Upper lobe of right lung (tissue), 1 donor: Measurements from ENCODE around the gene CD40LG. TPM values are rescaled to one million over a fixed set of nuclear protein-coding genes. Genes with fewer than 3 reads are reported as not detected.

Experiments
- ATAC-seq: fragments of 200-7000 bp; cut with Tn5 transposase; one replicate; pipeline ENCODE4 v1.9.1; 2020; ENCODE audit warnings: mild to moderate bottlenecking, moderate library complexity
- DNase-seq: peaks from one replicate; pipeline ENCODE4 v3.0.0-alpha.2; 2020
- H3K27ac ChIP-seq: fragments of 200-600 bp; one replicate; pipeline ENCODE4 v1.8.0; 2022
- H3K27me3 ChIP-seq: fragments of 200-600 bp; one replicate; pipeline ENCODE4 v1.8.0; 2022; ENCODE audit warnings: mild to moderate bottlenecking
- H3K36me3 ChIP-seq: fragments of 200-600 bp; one replicate; pipeline ENCODE4 v1.8.0; 2022
- H3K4me1 ChIP-seq: fragments of 200-600 bp; one replicate; pipeline ENCODE4 v1.8.0; 2022
- H3K4me3 ChIP-seq: fragments of 200-600 bp; one replicate; pipeline ENCODE4 v1.8.0; 2022; ENCODE audit warnings: mild to moderate bottlenecking
- H3K9me3 ChIP-seq: fragments of 200-600 bp; one replicate; pipeline ENCODE4 v1.8.0; 2022
- intact Hi-C: fragments of 100-400 bp; cut with DNase I; formaldehyde crosslinking; loops from one replicate; pipeline ENCODE4 v1.11.0; 2022
- total RNA-seq: library from RNA; stranded (reverse); fragmentation: NEBNext Ultra II Directional; extraction: Animal tissue kit (Norgen Biotek cat#: 25700); gene quantifications from one replicate; pipeline ENCODE4 v1.2.1, GENCODE V29; 2021
- TF ChIP-seq, protein P1 (sequence below): fragments of 200-600 bp; IDR thresholded peaks from one replicate; pipeline ENCODE4 v1.8.0; 2022; ENCODE audit warnings: antibody characterized with exemption
- donor health status: DM: no; HTN: yes; CAD: no; lungs with severe emphysema.

The CD40LG gene
- total RNA-seq, 1 donor from 2014 or later, result 1.6 TPM

DNA sequence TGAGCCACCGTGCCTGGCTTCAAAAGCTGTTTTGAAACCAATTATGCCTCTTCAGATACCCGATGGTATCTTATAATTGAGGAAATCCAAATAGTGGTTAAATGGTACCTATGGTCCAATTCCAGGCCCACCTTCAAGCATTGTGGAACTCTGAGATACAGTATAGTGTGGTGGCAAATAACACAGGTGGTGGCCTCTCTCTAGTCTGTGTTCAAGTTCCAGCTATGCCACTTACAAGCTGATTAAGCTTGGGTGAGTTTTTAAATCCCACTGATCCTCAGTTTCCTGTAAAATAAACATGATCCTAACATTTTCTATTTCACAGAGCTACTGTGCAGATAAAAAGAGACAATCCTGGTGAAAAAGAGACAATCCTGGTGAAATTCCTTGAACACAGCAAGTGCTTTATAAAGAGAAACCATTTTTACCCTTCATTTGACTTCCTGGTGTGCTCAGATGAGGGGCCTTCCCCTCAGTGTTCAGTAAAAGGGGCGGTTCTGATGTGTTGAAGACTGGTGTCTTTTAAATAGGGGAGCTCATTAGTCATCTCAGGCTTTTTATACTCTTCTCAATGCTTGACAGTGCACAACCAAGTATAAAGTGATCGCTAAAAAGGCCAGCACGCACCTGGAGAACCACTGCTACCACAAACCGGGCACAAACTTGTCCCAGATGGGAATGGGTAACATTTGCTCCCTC is 30.8 kb upstream of the CD40LG start:
- DNase-seq (no peak), ATAC-seq (no peak)
- H3K27me3 ChIP-seq, result no peaks in the 10 kb centered on the region
- H3K36me3 ChIP-seq, result no peaks in the 10 kb centered on the region
- no peaks in the 10 kb centered on the region for H3K4me1 ChIP-seq
- intact Hi-C loops, result no loop called here
- no peak overlapping the region for H3K4me3 ChIP-seq
- TF ChIP-seq, protein P1, sequence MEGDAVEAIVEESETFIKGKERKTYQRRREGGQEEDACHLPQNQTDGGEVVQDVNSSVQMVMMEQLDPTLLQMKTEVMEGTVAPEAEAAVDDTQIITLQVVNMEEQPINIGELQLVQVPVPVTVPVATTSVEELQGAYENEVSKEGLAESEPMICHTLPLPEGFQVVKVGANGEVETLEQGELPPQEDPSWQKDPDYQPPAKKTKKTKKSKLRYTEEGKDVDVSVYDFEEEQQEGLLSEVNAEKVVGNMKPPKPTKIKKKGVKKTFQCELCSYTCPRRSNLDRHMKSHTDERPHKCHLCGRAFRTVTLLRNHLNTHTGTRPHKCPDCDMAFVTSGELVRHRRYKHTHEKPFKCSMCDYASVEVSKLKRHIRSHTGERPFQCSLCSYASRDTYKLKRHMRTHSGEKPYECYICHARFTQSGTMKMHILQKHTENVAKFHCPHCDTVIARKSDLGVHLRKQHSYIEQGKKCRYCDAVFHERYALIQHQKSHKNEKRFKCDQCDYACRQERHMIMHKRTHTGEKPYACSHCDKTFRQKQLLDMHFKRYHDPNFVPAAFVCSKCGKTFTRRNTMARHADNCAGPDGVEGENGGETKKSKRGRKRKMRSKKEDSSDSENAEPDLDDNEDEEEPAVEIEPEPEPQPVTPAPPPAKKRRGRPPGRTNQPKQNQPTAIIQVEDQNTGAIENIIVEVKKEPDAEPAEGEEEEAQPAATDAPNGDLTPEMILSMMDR, result no peak
- H3K27ac ChIP-seq, result no peak overlapping the region
- H3K9me3 ChIP-seq, result no peaks in the 10 kb centered on the region

GRCh38 chrX:136619899-136620505 is 28.0 kb upstream of the CD40LG start:
- Histone ChIP-seq H3K27ac (no peak overlapping the region), H3K4me1 (no peaks in the 10 kb centered on the region), H3K36me3 (no peaks in the 10 kb centered on the region), H3K9me3 (no peaks in the 10 kb centered on the region), H3K4me3 (no peak overlapping the region), H3K27me3 (no peaks in the 10 kb centered on the region)
- intact Hi-C loops, result no loop called here
- TF ChIP-seq, protein P1, result no peak
- ATAC-seq (no peak), DNase-seq (no peak)

DNA sequence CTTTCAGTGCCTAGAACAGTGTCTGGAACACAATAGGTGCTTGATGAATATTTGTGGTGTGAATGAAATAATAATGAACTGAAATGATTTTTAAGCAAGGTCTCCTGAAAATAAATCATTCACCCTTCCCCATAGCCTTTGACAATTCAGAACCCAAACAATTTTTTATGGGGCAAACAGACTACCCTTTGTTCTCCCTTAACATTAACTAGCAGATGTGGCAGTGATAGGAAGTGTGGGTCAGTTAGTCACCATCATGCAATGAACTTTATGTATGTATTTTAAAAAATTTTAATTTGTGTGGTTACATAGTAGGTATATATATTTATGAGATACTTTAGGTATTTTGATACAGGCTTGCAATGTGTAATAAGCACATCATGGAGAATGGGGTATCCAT is 27.2 kb upstream of the CD40LG start:
- ATAC-seq, result no peak
- Histone ChIP-seq H3K4me1 (no peaks in the 10 kb centered on the region), H3K36me3 (no peaks in the 10 kb centered on the region), H3K27me3 (no peaks in the 10 kb centered on the region), H3K9me3 (no peaks in the 10 kb centered on the region), H3K27ac (no peak overlapping the region), H3K4me3 (no peak overlapping the region)
- TF ChIP-seq, protein P1, result no peak
- DNase-seq, result no peak
- intact Hi-C loops, result no loop called here

DNA sequence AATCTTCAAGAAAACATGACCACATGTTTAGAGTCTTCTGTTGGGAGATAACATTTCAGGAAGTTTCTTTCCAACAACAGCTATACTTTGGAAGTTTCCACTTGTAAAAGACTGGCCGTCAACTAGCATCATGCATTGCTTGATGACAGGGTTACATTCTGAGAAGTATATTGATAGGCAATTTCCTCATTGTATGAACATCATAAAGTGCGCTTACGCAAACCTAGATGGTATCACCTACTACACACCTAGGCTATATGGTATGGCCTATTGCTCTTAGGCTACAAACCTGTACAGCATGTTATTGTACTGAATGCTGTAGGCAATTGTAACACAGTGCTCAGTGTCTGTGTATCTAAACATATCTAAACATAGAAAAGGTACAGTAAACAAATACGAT is 25.4 kb upstream of the CD40LG start:
- H3K36me3 ChIP-seq, result no peaks in the 10 kb centered on the region
- ATAC-seq, result no peak
- H3K4me3 ChIP-seq, result no peak overlapping the region
- H3K27me3 ChIP-seq, result no peaks in the 10 kb centered on the region
- no peak overlapping the region for H3K27ac ChIP-seq
- intact Hi-C loops, result no loop called here
- DNase-seq, result no peak
- no peaks in the 10 kb centered on the region for H3K9me3 ChIP-seq
- no peaks in the 10 kb centered on the region for H3K4me1 ChIP-seq
- TF ChIP-seq, protein P1, result no peak

GRCh38 chrX:136623396-136623795 is 24.6 kb upstream of the CD40LG start:
- H3K4me1 ChIP-seq, result no peaks in the 10 kb centered on the region
- H3K27me3 ChIP-seq, result no peaks in the 10 kb centered on the region
- intact Hi-C loops, result no loop called here
- no peak overlapping the region for H3K27ac ChIP-seq
- no peak for ATAC-seq
- H3K9me3 ChIP-seq, result no peaks in the 10 kb centered on the region
- DNase-seq, result no peak
- no peak overlapping the region for H3K4me3 ChIP-seq
- TF ChIP-seq, protein P1, result no peak
- no peaks in the 10 kb centered on the region for H3K36me3 ChIP-seq
